HL-60/S4 treated with retinoic acid at 250 ng/mL for 4 days and 3 days (cell line): Measurements from ENCODE around the gene SUV39H2.
"Not testable (repeated sequence)": the region's sequence is repeated elsewhere in the genome, so short reads cannot be mapped to it uniquely, and the experiment has no call there.

Experiments
- in situ Hi-C: fragments of 300-500 bp; cut with MboI; formaldehyde crosslinking; loops from 2 replicates; pipeline ENCODE4 v1.7.0; 2022; ENCODE audit warnings: low sequenced_read_pairs

SUV39H2 gene

GRCh38 chr10:14878266-14879123 is at the start of gene SUV39H2:
TSS of gene SUV39H2 (plus strand) at chr10:14878866. CDS start at chr10:14878889, 23 bp downstream.
- in situ Hi-C loops = no loop called here

- in situ Hi-C loops = no loop called here
Observed at GRCh38 chr10:14833106-14833505, 45.6 kb upstream of the SUV39H2 start.

DNA sequence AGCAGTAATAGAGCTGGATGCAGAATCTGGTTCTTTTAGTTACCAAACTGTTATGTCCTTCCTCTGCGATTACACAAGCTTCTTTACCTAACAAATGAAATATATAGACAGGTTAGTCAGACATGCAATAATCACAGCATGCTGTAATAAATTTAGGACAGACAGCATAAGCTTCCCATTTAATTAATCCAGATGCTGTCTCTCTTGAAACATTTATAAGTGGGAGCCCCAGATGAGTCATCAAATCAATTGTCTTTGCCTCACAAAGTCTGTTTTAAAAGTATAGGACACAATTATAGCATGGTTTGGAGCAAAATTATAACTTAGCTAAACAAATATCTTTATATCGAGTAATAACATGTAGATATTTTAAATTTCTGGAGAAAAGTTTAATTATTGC is 42.5 kb upstream of the SUV39H2 start:
- in situ Hi-C loops = no loop called here

GRCh38 chr10:14837003-14837756 is 41.5 kb upstream of the SUV39H2 start:
- in situ Hi-C loops = no loop called here

GRCh38 chr10:14837757-14838581 is 40.7 kb upstream of the SUV39H2 start, which contains the start of the genes CDNF, HSPA14 and MSANTD7:
TSS of gene CDNF (minus strand) at chr10:14838037. CDS start at chr10:14837946, 91 bp downstream.
TSS of gene HSPA14 (plus strand) at chr10:14838306. CDS start at chr10:14838403, 97 bp downstream.
TSS of gene MSANTD7 (plus strand) at chr10:14838306. CDS start at chr10:14842285, 3,979 bp downstream.
- in situ Hi-C loops = no loop called here

- in situ Hi-C loops = no loop called here
Observed at GRCh38 chr10:14838582-14839304, 39.9 kb upstream of the SUV39H2 start.

DNA sequence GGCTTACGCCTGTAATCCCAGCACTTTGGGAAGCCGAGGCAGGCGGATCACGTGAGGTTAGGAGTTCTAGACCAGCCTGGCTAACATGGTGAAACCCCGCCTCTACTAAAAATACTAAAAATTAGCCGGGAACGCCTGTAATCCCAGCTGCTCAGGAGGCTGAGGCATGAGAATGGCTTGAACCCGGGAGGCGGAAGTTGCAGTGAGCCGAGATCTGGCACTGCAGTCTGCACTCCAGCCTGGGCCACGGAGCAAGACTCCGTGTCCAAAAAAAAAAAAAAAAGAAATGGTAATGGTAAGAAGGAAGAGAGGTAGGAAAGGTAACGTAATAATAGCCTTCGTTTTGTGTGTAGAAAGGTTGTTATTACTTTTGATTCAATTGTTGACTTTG is 39.4 kb upstream of the SUV39H2 start:
- in situ Hi-C loops = no loop called here

DNA sequence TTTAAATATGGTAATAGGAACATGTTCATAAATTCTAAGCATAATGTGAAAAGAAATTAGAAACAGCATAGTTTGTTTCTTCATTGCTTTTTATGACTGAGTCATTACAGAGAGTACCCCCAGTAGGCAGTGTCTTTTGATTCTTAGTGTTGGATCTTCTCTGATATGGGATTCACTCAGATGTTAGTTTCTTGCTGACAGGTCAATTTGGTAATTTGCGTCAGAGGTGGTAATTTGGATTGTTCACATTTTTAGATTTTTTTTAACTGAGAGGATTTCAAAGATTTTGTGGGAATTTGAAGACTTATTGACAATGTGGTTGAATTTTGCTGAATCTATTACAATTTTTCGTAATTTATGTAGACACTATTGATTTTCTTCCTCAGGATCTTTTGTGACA is 38.5 kb upstream of the SUV39H2 start:
- in situ Hi-C loops = no loop called here

DNA sequence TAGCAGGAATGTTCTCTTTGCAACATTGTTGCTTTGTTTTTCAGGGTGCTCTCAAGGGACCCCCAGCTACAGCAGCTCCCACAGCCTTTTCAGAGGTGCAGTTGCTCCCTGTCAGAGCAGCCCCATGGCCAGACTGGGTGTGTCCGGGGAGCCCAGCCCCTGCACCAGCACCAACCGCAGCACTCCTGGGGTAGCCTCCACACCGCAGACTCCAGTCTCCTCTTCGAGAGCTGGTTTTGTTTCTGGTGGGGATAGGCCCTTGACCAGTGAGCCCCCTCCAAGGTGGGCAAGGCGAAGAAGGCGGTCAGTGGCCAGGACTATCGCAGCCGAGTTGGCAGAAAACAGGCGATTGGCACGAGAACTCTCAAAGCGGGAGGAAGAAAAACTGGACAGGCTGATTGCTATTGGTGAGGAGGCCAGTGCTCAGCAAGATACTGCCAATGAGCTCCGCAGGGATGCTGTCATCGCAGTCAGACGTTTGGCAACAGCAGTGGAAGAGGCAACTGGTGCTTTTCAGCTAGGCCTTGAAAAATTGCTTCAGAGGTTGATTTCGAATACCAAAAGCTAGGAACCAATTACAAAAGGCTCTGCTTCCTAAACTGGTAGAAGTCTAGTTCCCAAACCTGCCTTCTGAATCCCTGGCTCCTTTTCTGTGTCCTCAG is 35.2 kb upstream of the SUV39H2 start:
- in situ Hi-C loops = no loop called here

- in situ Hi-C loops = no loop called here
Observed at GRCh38 chr10:14844948-14845347, 33.7 kb upstream of the SUV39H2 start.

DNA sequence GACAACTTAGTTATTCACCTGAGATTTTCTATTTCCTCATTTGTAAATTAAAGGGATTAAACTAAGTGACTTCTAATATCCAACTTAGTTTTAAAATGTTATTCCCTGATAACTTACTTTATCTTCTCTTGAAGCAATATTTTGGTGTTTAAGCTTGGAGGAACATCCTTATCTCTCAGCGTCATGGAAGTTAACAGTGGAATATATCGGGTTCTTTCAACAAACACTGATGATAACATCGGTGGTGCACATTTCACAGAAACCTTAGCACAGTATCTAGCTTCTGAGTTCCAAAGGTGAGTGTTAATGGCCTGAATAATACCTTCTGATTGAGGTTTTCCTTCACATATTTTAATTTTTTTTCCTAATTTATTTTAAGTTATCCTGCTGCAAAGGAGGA is 26.4 kb upstream of the SUV39H2 start:
- in situ Hi-C loops = no loop called here

- in situ Hi-C loops = no loop called here
Observed at GRCh38 chr10:14855453-14855852, 23.2 kb upstream of the SUV39H2 start.

DNA sequence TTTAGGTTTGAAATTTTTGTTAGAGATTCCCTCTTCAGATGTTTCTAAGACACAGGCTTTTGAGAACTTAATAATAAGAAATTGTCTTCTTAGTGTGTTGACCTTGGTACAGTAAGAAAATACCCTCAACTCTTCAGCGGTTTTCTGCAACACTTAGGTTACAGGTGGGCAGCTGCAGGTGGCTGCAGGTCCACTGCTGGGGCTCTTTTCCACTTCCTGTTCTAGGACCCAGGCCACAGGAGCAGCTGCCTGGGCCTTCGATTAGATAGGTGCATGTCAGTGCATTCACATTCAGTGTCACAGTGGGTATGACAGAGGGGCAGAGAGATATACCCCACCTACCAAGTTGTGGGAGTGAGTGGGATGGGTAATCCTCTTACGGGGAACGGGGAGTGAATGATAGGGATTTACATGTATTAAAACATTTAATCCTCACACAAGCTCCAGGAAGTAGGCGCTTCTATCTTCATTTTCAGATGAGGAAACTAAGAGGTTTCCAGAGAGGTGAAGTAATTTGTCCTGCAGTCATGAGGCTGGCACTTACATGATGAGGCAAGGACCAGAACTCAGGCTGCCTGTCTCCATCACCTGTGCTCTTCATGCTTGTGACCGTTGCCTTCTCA is 20.2 kb upstream of the SUV39H2 start:
- in situ Hi-C loops = no loop called here

- in situ Hi-C loops = no loop called here
Observed at GRCh38 chr10:14859043-14859442, 19.6 kb upstream of the SUV39H2 start.

GRCh38 chr10:14859775-14860174 is 18.9 kb upstream of the SUV39H2 start:
- in situ Hi-C loops = no loop called here

DNA sequence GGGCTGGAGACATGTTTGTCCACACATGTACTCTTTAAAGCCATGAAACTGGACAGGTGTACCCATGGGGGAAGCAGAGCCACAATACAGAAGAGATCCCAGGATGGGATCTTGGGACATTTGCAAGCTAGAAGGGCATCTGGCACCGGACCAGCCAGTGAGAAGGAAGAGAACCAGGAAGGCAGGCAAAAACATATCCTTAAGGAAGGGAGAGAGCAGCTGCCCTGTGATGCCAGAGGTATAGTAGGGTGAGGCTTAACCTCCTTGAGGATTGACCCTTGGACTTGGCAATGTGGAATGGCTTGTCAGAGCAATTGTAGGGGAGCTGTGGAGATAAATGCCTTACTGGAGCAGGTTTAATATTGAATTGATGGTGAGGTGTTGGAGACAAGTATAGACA is 17.9 kb upstream of the SUV39H2 start:
- in situ Hi-C loops = no loop called here

- in situ Hi-C loops = not testable (repeated sequence)
Observed at GRCh38 chr10:14864466-14864865, 14.2 kb upstream of the SUV39H2 start.

- in situ Hi-C loops = not testable (repeated sequence)
Observed at GRCh38 chr10:14864871-14865270, 13.8 kb upstream of the SUV39H2 start.

DNA sequence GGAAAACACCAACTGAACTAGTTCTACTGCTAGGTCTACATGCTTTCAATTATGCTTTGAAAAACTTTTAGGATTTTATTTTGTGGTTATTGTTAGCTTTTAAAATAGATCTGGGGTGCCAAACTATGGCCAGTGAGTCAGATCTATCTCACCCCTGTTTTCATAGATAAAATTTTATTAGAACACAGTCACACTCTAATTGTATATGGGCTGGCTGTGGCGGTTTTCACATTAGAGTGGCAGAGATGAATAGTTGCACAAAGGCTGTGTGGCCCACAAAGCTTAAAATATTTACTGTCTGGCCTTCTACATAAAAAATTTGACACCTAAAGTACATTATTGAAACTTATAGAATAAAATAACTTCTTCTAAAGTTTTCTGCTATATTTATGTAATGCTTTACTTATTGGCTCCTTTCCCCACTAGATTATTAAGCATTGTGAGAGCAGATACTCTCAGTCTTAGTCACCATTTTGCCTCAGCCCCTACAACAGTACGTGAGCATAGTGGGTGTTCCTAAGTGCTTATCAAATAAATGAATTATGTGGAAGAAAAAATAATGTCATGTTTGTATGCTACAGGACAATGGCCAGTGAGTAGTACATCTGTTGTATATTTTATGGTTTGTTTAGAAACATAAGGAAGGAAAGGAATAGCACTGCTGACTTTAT is 5.4 kb upstream of the SUV39H2 start:
- in situ Hi-C loops = no loop called here
